Upper lobe of left lung (tissue), 6 donors: ENCODE measurements around the gene C16orf95. TPM values are rescaled to one million over a fixed set of nuclear protein-coding genes. Genes with fewer than 3 reads are reported as not detected.

Experiments used
- ATAC-seq, 2 donors: fragments of 200-7000 bp; cut with Tn5 transposase; one replicate each; pipeline ENCODE4 v1.9.1; 2022; ENCODE audit warnings: mild to moderate bottlenecking in 2 of 2, moderate library complexity in 2 of 2; ENCODE audit not compliant: low FRiP score in 2 of 2
- DNase-seq, 2 donors: peaks; one replicate each; pipeline ENCODE4 v3.0.0-alpha.2; 2019 to 2020
- H3K27ac ChIP-seq, 4 donors: fragments of 200-600 bp; sonication (generic); one replicate each; pipeline ENCODE4 v1.5.1; 2016 to 2019
- H3K27me3 ChIP-seq, 4 donors: fragments of 200-600 bp; sonication (generic); one replicate each; pipeline ENCODE4 v1.5.1; 2017 to 2019
- H3K36me3 ChIP-seq, 4 donors: fragments of 200-600 bp; sonication (generic); one replicate each; pipeline ENCODE4 v1.5.1; 2016 to 2019
- H3K4me1 ChIP-seq, 4 donors: fragments of 200-600 bp; sonication (generic); one replicate each; pipeline ENCODE4 v1.5.1; 2018 to 2019
- H3K4me3 ChIP-seq, 4 donors: fragments of 200-600 bp; sonication (generic); one replicate each; pipeline ENCODE4 v1.5.1; 2017 to 2019; ENCODE audit warnings: mild to moderate bottlenecking in 2 of 4, moderate library complexity in 1 of 4
- H3K9me3 ChIP-seq, 4 donors: fragments of 200-600 bp; sonication (generic); one replicate each; pipeline ENCODE4 v1.5.1; 2018 to 2019
- CTCF ChIP-seq, 6 experiments: fragments of 450-650 bp in 4 of 6; fragments of 200-600 bp in 2 of 6; sonication (generic) in 2 of 6; IDR thresholded peaks; one replicate each; pipeline ENCODE4 v1.5.1; 2016 to 2019; ENCODE audit warnings: antibody characterized with exemption in 6 of 6
- EP300 ChIP-seq, 4 donors: sonication (generic); formaldehyde crosslinking; IDR thresholded peaks; one replicate each; pipeline ENCODE4 v1.5.1; 2017; ENCODE audit warnings: antibody characterized with exemption in 4 of 4, control low read depth in 2 of 4
- POLR2A ChIP-seq, 4 donors: fragments of 450-650 bp; IDR thresholded peaks; one replicate each; pipeline ENCODE4 v1.5.1; 2016 to 2017; ENCODE audit warnings: antibody characterized with exemption in 4 of 4, mild to moderate bottlenecking in 2 of 4
- POLR2AphosphoS5 ChIP-seq, 2 donors: sonication (generic); formaldehyde crosslinking; IDR thresholded peaks; one replicate each; pipeline ENCODE4 v1.5.1; 2017; ENCODE audit warnings: antibody characterized with exemption in 2 of 2
- WGBS, 2 donors: methylation state at CpG; one replicate each; pipeline ENCODE4 v1.1.5; 2017 to 2018; 5-methylcytosine and 5-hydroxymethylcytosine counted together
- total RNA-seq, 6 donors: library from RNA; depleted of rRNA in 4 of 6; stranded (reverse); fragments of >200 nt in 4 of 6; gene quantifications; one replicate each; pipeline versions ENCODE4 v1.1.0 to v1.2.1, GENCODE V29; 2016 to 2021
- donor health status: DM: no; HTN: no; CAD: no; lungs with moderate emphysema.
- donor health status: DM: no; HTN: yes; CAD: no; lungs with severe emphysema.

The C16orf95 gene
- total RNA-seq, 6 donors from 2014 or later = 1.8 to 9.4 (median 3.4) TPM

GRCh38 chr16:87322360-87322759 lies 5.2 kb upstream of the C16orf95 start:
- DNase-seq (peak in 1 of 2 donors; percentile 33), ATAC-seq (no peak)
- H3K27me3 ChIP-seq = no peaks in the 10 kb centered on the region
- no peak overlapping the region for H3K27ac ChIP-seq
- TF ChIP-seq EP300 (IDR thresholded peaks at IDR 0.05) (no peak), POLR2AphosphoS5 (IDR thresholded peaks at IDR 0.05) (no peak), CTCF (IDR thresholded peaks at IDR 0.05) (no peak), POLR2A (IDR thresholded peaks at IDR 0.05) (no peak)
- no peak overlapping the region for H3K4me3 ChIP-seq
- H3K36me3 ChIP-seq = no peaks in the 10 kb centered on the region
- H3K9me3 ChIP-seq = no peaks in the 10 kb centered on the region
- WGBS, 2 donors = 97 to 100% methylated on average over 4 to 9 of the region's 9 CpGs
- H3K4me1 ChIP-seq = peaks cover 9 to 20% (median 17%) of the 10 kb centered on the region in 4 donors

GRCh38 chr16:87321336-87322107 lies 4.3 kb upstream of the C16orf95 start:
- WGBS, 2 donors = 85 to 89% methylated on average over 20 of the region's 20 CpGs
- DNase-seq (no peak), ATAC-seq (no peak)
- Histone ChIP-seq H3K4me1 (peaks cover 9 to 23% (median 18%) of the 10 kb centered on the region in 4 donors), H3K27me3 (no peaks in the 10 kb centered on the region), H3K27ac (no peak overlapping the region), H3K4me3 (no peak overlapping the region), H3K36me3 (no peaks in the 10 kb centered on the region), H3K9me3 (no peaks in the 10 kb centered on the region)
- TF ChIP-seq POLR2AphosphoS5 (IDR thresholded peaks at IDR 0.05) = no peak
- no peak for TF ChIP-seq EP300 (IDR thresholded peaks at IDR 0.05)
- TF ChIP-seq CTCF (IDR thresholded peaks at IDR 0.05) = no peak
- TF ChIP-seq POLR2A (IDR thresholded peaks at IDR 0.05) = no peak

GRCh38 chr16:87320510-87321227 lies 3.5 kb upstream of the C16orf95 start:
- no peaks in the 10 kb centered on the region for H3K36me3 ChIP-seq
- peaks cover 9 to 28% (median 18%) of the 10 kb centered on the region in 4 donors for H3K4me1 ChIP-seq
- H3K27me3 ChIP-seq = no peaks in the 10 kb centered on the region
- H3K9me3 ChIP-seq = no peaks in the 10 kb centered on the region
- ATAC-seq (no peak), DNase-seq (no peak)
- no peak for TF ChIP-seq POLR2A (IDR thresholded peaks at IDR 0.05)
- H3K27ac ChIP-seq = no peak overlapping the region
- H3K4me3 ChIP-seq = no peak overlapping the region
- WGBS, 2 donors = 89% methylated on average over 12 of the region's 12 CpGs

GRCh38 chr16:87319997-87320491 lies 2.9 kb upstream of the C16orf95 start:
- Histone ChIP-seq H3K4me3 (no peak overlapping the region), H3K4me1 (peaks cover 9 to 26% (median 17%) of the 10 kb centered on the region in 4 donors), H3K9me3 (no peaks in the 10 kb centered on the region), H3K36me3 (no peaks in the 10 kb centered on the region), H3K27ac (no peak overlapping the region), H3K27me3 (no peaks in the 10 kb centered on the region)
- 75 to 100% methylated on average over 1 to 7 of the region's 7 CpGs for WGBS, 2 donors
- TF ChIP-seq CTCF (IDR thresholded peaks at IDR 0.05) (no peak), POLR2A (IDR thresholded peaks at IDR 0.05) (no peak), POLR2AphosphoS5 (IDR thresholded peaks at IDR 0.05) (no peak), EP300 (IDR thresholded peaks at IDR 0.05) (no peak)
- ATAC-seq (no peak), DNase-seq (no peak)

GRCh38 chr16:87319011-87319410 lies 1.8 kb upstream of the C16orf95 start:
- Histone ChIP-seq H3K4me3 (no peak overlapping the region), H3K27ac (peak overlapping the region in 1 of 4 donors; percentile 96), H3K4me1 (peaks cover 9 to 19% (median 10%) of the 10 kb centered on the region in 4 donors), H3K36me3 (no peaks in the 10 kb centered on the region), H3K27me3 (no peaks in the 10 kb centered on the region), H3K9me3 (no peaks in the 10 kb centered on the region)
- TF ChIP-seq EP300 (IDR thresholded peaks at IDR 0.05) (no peak), POLR2AphosphoS5 (IDR thresholded peaks at IDR 0.05) (no peak), CTCF (IDR thresholded peaks at IDR 0.05) (no peak), POLR2A (IDR thresholded peaks at IDR 0.05) (no peak)
- ATAC-seq (no peak), DNase-seq (no peak)
